ENCODE measurements around the gene CFB.

Gene CFB

DNA sequence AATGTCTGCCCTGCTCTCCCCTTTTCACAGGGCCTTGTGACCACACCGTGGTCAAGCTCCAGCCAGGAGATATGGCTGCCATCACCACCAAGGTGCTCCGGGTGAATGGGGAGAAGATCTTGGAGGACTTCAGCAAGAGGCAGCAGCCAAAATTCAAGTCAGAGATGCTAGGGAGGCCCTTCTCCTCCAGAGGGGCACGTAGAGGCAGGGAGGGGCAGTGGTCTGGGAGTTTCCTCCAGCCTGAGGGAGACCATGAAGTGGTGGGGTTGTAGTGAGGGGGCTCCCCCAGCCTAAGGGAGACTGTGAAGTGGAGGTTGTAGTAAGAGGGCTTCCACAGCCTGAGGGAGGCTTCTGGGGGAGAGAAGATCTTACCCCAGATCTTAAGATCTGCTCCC lies 22.0 kb downstream of the CFB start:
- TF ChIP-seq, protein P1, sequence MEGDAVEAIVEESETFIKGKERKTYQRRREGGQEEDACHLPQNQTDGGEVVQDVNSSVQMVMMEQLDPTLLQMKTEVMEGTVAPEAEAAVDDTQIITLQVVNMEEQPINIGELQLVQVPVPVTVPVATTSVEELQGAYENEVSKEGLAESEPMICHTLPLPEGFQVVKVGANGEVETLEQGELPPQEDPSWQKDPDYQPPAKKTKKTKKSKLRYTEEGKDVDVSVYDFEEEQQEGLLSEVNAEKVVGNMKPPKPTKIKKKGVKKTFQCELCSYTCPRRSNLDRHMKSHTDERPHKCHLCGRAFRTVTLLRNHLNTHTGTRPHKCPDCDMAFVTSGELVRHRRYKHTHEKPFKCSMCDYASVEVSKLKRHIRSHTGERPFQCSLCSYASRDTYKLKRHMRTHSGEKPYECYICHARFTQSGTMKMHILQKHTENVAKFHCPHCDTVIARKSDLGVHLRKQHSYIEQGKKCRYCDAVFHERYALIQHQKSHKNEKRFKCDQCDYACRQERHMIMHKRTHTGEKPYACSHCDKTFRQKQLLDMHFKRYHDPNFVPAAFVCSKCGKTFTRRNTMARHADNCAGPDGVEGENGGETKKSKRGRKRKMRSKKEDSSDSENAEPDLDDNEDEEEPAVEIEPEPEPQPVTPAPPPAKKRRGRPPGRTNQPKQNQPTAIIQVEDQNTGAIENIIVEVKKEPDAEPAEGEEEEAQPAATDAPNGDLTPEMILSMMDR (IDR thresholded peaks at IDR 0.05), result no peak

DNA sequence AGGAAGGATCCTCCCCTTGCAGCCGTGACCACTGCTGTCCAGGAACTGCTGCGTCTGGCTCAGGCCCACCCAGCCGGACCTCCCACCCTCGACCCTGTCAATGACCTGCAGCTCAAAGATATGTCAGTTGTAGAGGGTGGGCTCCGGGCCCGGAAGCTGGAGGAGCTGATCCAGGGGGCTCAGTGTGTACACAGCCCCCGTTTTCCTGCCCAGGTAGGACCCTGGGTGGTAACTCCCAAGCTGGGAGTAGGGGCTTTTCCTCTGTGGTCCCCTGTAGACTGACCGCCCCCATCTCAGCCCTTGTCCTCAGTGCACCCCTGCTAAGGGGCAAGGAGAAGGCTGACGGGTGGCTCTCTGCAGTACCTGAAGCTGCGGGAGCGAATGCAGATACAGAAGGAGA lies 22.4 kb downstream of the CFB start:
- TF ChIP-seq, protein P1 (IDR thresholded peaks at IDR 0.05), result no peak

DNA sequence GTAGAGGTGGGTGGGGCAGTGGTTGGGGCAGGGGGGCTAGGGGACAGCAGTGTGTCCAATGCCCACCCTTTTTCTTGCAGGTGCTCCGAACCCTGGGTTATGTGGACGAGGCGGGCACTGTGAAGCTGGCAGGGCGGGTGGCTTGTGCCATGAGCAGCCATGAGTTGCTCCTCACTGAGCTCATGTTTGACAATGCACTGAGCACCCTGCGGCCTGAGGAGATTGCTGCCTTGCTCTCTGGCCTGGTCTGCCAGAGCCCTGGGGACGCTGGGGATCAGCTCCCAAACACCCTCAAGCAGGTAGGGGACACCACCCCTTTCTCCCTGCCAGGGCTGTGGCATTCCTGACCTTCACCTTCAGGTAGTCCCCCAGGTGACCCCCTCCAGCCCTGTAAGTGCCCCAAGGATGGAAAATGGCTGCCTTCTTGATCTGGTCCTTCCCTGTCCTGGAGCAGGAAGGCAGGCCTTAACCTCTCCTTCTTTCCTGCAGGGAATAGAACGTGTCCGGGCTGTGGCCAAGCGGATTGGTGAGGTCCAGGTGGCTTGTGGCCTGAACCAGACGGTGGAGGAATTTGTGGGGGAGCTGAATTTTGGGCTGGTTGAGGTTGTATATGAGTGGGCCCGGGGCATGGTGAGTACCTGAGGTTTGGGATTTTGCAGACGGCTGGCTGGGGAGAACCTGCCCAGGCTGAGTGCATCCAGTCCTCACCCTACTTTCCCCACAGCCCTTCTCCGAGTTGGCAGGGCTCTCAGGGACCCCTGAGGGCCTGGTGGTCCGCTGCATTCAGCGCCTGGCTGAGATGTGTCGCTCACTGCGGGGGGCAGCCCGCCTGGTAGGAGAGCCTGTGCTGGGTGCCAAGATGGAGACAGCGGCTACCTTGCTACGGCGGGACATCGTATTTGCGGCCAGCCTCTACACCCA lies 23.2 kb downstream of the CFB start:
- TF ChIP-seq, protein P1 (IDR thresholded peaks at IDR 0.05), result no peak

DNA sequence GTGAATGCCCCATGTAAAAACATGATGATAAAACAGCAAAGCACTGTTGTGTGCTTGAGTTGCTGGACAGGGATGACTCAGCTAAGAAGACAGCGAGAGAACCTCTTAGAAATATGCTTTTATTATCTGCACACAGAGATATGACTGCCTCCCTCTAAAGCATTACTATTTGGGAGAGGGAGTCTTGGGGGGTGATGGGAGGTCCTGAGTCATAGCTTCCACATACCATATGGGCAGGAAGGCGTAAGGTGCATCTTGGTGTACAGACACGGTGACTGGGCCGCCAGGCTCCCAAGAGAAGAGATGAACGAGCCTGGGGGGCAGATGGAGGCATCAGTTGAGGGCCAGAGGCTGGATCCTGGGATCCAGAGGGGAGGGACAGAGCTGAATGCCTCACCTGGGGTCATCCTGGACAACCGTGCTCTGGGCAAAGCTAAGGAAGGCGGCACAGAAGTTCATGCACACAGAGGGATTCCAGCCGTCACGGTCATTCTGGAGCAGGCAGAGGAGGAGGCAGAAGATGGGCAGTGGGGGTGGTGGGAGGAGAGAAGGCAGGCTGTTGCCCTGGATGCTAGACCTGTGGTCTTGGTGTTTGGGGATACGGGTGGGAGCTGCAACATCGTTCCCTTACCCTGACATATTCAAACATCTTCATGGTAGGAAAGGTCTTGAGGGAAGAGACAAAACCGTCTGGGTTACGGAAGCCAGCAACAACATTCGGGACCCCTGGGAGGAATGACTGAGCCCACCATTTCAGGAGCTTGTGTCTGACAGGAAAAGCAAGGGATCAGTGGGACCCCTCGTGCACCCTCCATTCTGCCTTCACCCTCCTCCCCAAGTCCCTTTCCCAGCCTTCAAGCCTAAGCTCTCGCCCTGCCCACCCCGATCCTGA lies 24.1 kb downstream of the CFB start:
- TF ChIP-seq, protein P1 (IDR thresholded peaks at IDR 0.05), result no peak

DNA sequence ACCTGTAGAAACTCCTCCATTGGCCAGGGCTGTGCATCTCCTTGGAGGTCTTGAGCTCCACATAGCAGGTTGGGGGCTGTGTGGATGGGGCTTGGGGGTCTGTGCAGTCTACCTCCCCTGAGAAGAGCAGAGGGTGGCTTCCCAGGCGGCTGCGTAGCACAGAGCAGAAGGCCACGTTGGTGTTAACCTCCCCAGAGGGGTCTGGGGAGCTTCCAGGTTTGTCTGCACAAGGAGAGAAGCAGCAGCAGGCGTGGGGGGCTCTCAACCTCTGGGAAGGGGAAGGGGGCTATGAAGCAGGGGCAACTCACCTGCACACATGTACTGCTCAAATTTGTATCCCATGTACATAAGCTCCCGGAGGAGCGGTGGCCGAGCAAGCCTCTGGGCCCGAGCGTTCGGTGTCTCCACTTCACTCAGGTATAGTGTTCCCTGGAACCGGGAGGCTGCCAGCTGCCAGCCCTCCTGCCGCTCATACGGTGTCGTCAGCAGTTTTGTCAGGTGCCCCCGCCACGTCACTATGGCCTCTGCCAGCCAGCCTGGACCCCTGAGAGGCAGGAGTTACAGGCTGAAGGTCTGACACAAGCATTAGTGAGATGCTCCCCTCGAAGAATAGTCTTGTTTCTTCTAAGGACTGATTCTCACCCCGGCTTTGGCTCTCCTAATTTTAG lies 24.8 kb downstream of the CFB start:
- TF ChIP-seq, protein P1 (IDR thresholded peaks at IDR 0.05), result no peak

DNA sequence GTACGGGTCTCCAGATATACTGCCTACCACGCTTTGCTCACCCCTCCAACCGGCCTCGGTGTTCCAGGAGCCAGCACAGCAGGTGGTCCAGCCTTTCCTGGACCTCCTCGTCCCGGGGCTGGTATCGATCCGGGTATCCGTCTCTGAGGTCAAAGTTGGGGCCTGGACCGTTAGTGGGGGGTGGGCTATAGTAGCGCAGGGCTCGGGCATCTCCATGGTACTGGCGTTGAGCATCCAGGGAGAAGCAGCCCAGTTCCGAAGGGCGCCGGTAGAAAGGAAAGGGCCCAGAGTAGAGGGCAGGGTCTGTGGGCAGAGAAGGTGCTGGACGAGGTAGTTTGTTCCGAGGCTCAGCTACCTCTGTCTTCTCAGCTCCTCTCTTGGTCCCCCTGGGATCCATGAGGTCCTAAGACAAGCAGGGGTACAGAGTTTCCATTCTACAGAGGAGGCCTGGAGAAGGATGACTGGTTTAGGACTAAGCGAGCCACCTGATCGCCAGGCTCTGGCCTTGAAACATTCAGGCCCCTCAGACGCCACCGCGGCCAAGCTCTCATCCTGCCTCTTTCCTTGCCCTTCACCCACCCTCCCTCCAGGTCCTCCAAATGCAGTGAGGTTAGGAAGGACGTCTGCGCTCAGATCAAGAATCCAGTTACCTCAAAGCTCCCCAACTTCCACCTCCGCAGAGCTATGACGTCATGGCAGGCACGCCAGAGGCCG lies 25.5 kb downstream of the CFB start:
- TF ChIP-seq, protein P1 (IDR thresholded peaks at IDR 0.05), result no peak
